KMS-11 (cell line): ENCODE data around the gene SAFB.

ENCODE experiments used
- H2AFZ ChIP-seq: fragments of 200-600 bp; sonication (generic); 2 replicates; pipeline ENCODE4 v1.6.1; 2016; ENCODE audit warnings: antibody characterized with exemption, mixed run types, low read depth
- H3K27ac ChIP-seq: fragments of 200-600 bp; sonication (generic); 2 replicates; pipeline ENCODE4 v1.6.1; 2016; ENCODE audit warnings: mild to moderate bottlenecking, mixed run types
- H3K27me3 ChIP-seq: fragments of 200-600 bp; sonication (generic); 2 replicates; pipeline ENCODE4 v1.6.1; 2017; ENCODE audit warnings: mild to moderate bottlenecking, low read depth, mixed run types, moderate library complexity; ENCODE audit not compliant: insufficient read depth
- H3K36me3 ChIP-seq: fragments of 200-600 bp; sonication (generic); 2 replicates; pipeline ENCODE4 v1.6.1; 2017; ENCODE audit warnings: mild to moderate bottlenecking, mixed run types; ENCODE audit not compliant: insufficient read depth
- H3K4me1 ChIP-seq: fragments of 200-600 bp; sonication (generic); 2 replicates; pipeline ENCODE4 v1.6.1; 2016; ENCODE audit warnings: mild to moderate bottlenecking, low read depth, mixed run types; ENCODE audit not compliant: poor library complexity, severe bottlenecking
- H3K4me2 ChIP-seq: fragments of 200-600 bp; sonication (generic); 2 replicates; pipeline ENCODE4 v1.7.0; 2016; ENCODE audit warnings: mild to moderate bottlenecking, mixed run types
- H3K4me3 ChIP-seq: fragments of 200-600 bp; sonication (generic); IDR thresholded peaks from 2 replicates; pipeline ENCODE4 v1.6.1; 2017; ENCODE audit warnings: low read depth, low read length, mixed read lengths; ENCODE audit not compliant: insufficient read depth
- H3K79me2 ChIP-seq: fragments of 200-600 bp; sonication (generic); 2 replicates; pipeline ENCODE4 v1.6.1; 2016; ENCODE audit warnings: low read depth, mixed run types; ENCODE audit not compliant: insufficient read depth
- H3K9ac ChIP-seq: fragments of 200-600 bp; sonication (generic); 2 replicates; pipeline ENCODE4 v1.6.1; 2016; ENCODE audit warnings: mild to moderate bottlenecking, mixed run types
- H4K20me1 ChIP-seq: fragments of 200-600 bp; sonication (generic); 2 replicates; pipeline ENCODE4 v1.6.1; 2016; ENCODE audit warnings: mild to moderate bottlenecking, mixed run types; ENCODE audit not compliant: insufficient read depth
- TF ChIP-seq, protein P1 (sequence below): fragments of 200-600 bp; sonication (generic); conservative IDR thresholded peaks from 2 replicates; pipeline ENCODE4 v1.6.1; 2017; ENCODE audit warnings: low read depth, mild to moderate bottlenecking, antibody characterized with exemption, low read length, moderate library complexity, mixed read lengths

SAFB gene

DNA sequence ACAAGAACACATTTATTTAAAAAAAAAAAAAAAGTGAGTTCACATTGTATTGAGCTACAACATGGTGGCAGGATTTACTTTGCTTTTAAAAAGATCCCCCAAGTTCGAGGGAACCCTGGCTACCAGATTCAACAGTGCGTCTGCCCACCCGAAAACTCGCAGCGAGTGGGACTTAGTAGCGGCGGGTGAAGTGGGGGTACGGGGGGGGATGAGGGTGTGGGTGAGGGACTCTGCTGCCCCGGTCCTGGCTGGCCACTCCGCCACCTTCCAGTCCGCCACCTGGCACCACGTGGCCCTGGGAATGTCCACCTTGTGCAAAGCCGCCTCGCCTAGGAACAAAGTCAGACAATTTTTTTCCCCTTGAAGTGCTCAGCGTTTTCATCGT is 35.8 kb upstream of the SAFB start:
- H3K9ac ChIP-seq, result no peak overlapping the region
- H3K4me2 ChIP-seq, result no peak overlapping the region
- no peaks in the 10 kb centered on the region for H4K20me1 ChIP-seq
- H3K4me1 ChIP-seq, result no peaks in the 10 kb centered on the region
- H3K79me2 ChIP-seq, result no peaks in the 10 kb centered on the region
- H3K4me3 ChIP-seq, result no peak overlapping the region
- no peaks in the 10 kb centered on the region for H3K27me3 ChIP-seq
- TF ChIP-seq, protein P1, sequence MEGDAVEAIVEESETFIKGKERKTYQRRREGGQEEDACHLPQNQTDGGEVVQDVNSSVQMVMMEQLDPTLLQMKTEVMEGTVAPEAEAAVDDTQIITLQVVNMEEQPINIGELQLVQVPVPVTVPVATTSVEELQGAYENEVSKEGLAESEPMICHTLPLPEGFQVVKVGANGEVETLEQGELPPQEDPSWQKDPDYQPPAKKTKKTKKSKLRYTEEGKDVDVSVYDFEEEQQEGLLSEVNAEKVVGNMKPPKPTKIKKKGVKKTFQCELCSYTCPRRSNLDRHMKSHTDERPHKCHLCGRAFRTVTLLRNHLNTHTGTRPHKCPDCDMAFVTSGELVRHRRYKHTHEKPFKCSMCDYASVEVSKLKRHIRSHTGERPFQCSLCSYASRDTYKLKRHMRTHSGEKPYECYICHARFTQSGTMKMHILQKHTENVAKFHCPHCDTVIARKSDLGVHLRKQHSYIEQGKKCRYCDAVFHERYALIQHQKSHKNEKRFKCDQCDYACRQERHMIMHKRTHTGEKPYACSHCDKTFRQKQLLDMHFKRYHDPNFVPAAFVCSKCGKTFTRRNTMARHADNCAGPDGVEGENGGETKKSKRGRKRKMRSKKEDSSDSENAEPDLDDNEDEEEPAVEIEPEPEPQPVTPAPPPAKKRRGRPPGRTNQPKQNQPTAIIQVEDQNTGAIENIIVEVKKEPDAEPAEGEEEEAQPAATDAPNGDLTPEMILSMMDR, result no peak
- no peaks in the 10 kb centered on the region; the same call in 1 of the 2 replicates for H3K36me3 ChIP-seq
- H2AFZ ChIP-seq, result no peak overlapping the region
- H3K27ac ChIP-seq, result no peak overlapping the region

DNA sequence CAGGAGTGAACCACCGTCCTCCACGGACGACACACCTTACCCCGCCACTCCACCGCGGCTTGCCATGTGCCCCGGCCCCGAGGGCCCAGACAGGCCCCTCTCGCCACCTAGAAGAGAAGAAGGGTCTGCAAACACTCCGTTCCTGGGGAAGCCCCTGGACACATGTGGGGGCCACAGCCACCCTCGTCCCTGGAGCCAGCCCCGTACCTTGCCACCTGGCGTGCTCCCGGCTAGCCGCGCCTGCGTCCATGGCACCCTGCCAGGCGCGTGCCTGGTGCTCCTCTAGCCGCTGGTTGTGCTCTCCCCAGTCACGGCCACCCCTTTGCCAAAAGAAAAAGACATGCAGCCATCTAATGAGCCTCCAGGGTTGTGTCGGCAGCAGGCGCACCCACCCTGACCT is 35.2 kb upstream of the SAFB start:
- Histone ChIP-seq H3K4me3 (no peak overlapping the region), H3K36me3 (no peaks in the 10 kb centered on the region; the same call in 1 of the 2 replicates), H4K20me1 (no peaks in the 10 kb centered on the region), H3K9ac (no peak overlapping the region), H3K27me3 (no peaks in the 10 kb centered on the region), H3K79me2 (no peaks in the 10 kb centered on the region), H3K27ac (no peak overlapping the region), H3K4me2 (no peak overlapping the region), H2AFZ (no peak overlapping the region), H3K4me1 (no peaks in the 10 kb centered on the region)
- TF ChIP-seq, protein P1, result no peak

DNA sequence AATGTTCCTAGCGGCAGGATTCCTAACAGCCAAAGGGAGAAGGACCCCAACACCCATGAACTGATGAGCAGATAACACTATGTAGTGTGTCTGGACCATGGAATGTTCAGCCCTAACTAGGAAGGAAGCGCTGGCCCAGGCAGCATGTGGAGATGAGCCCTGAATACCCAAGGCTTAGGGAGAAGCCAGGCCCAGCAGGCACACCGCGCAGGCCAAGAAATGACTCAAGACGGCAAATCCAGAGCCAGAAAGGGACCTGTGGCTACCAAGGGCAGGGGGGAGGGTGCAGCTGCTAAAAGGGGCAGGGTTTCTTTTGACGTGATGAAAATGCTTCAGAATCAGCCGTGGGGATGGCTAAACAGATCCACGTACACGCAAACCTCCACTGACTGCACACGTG is 34.4 kb upstream of the SAFB start:
- Histone ChIP-seq H3K4me1 (no peaks in the 10 kb centered on the region), H2AFZ (no peak overlapping the region), H4K20me1 (no peaks in the 10 kb centered on the region), H3K27ac (no peak overlapping the region), H3K79me2 (no peaks in the 10 kb centered on the region), H3K36me3 (peaks cover 5% of the 10 kb centered on the region; the same call in 1 of the 2 replicates), H3K9ac (no peak overlapping the region), H3K4me2 (no peak overlapping the region), H3K4me3 (no peak overlapping the region), H3K27me3 (no peaks in the 10 kb centered on the region)
- TF ChIP-seq, protein P1, result no peak

DNA sequence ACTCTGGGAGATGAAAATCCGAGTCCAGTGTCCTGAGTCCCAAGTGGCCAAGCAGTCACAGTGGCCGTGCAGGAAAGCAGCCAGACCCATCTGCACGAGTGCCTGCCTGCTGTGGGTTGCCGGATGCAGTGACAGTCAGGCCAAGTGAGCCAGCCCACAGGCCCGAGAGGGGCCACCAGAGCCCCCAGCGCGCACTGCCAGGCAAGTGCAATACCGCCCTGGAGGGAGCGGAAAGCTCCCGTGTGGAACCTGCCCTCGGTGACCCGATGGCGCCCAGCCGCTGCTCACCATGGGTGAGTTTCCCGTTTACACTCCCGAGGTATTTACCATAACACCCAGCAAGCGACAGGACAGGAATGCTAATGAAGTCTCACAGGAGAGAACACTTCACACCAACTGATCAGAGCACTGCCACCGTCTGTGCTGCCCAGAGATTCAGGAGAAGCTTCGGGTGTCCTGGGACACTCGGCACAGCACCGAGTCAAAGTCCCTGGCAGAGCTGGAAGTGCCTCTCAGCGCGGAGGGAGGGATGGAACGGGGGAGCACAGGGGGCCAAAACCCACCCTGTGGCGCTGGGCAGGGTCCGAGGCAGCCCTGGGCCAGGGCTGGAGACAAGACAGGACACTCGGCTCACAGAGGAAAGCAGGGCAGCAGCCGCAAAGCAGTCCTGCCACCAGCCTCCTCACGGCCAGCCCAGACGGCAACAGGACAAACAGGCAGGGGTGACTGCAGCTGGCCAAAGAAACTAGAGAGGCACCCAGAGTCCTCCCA is 33.8 kb upstream of the SAFB start:
- Histone ChIP-seq H4K20me1 (no peaks in the 10 kb centered on the region), H2AFZ (no peak overlapping the region), H3K4me1 (no peaks in the 10 kb centered on the region), H3K27ac (no peak overlapping the region), H3K9ac (no peak overlapping the region), H3K79me2 (no peaks in the 10 kb centered on the region), H3K4me2 (no peak overlapping the region), H3K27me3 (no peaks in the 10 kb centered on the region), H3K4me3 (no peak overlapping the region), H3K36me3 (peaks cover 5% of the 10 kb centered on the region; the same call in 1 of the 2 replicates)
- TF ChIP-seq, protein P1, result no peak
